LHCN-M2 (cell line): ENCODE measurements around the gene FTCD. TPM values are rescaled to one million over a fixed set of nuclear protein-coding genes. Genes with fewer than 3 reads are reported as not detected.

Experiments
- DNase-seq: peaks from one replicate; pipeline ENCODE4 v3.0.0-alpha.2; 2012; ENCODE audit warnings: low read depth
- total RNA-seq: library from RNA; depleted of rRNA; stranded (reverse); fragments of >200 nt; gene quantifications from 2 replicates; pipeline ENCODE4 v1.2.3, GENCODE V29; 2014; rRNA removed

FTCD gene
- total RNA-seq, 1 experiment from 2014 or later = not detected

DNA sequence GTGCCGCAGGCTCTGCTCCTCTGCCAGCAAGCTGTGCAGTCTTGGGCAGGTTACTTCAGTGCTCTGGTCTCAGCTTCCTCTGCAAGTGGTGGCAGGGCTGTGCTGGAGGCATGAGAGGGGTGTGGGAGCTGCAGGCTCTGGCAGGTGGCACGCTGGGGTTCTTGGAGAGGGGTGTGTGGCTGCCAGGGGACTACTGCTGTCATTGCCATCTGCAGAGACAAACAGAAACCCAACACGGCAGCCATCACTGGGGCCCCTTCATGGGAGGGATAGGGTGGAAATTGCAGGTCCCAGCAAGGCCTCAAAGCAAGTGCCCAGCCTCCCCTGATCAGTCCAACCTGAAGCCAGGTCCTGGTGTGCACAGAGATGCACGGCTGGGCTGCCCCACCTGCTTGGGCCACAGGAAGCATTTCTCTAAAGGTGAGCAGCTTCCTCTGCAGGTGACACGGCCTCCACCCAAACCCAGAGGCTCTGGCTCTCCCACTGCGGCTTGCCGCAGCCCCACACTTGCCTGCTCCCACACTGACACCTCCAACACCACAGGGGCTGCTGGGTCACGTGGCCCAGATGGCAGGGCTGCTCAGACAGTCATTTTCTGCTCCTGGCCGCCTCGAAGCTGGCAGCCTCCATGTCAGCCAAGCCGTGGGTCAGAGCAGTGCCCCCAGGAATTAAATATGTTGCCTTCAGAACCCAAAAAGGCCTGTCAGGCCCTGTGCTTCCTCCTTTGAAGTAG is 61.5 kb downstream of the FTCD start:
- no peak for DNase-seq

GRCh38 chr21:46092811-46093667 is 62.3 kb downstream of the FTCD start:
- DNase-seq = no peak

GRCh38 chr21:46092026-46092764 is 63.2 kb downstream of the FTCD start:
- peak; percentile 98 for DNase-seq

GRCh38 chr21:46091631-46092025 is 63.8 kb downstream of the FTCD start:
- DNase-seq = no peak

DNA sequence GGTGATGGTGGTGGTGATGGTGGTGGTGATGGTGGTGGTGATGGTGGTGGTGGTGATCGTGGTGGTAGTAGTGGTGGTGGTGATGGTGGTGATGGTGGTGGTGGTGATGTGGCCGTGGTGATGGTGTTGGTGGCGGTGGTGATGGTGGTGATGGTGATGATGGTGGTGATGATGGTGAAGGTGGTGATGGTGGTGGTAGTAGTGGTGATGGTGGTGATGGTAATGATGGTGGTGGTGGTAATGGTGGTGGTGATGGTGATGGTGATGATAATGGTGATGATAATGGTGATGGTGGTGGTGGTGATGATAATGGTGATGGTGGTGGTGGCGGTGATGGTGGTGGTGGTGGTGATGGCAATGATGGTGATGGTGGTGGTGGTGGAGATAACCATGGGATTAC is 64.3 kb downstream of the FTCD start:
- no peak for DNase-seq

- no peak for DNase-seq
Measured at GRCh38 chr21:46089285-46089684, 66.1 kb downstream of the FTCD start.

- no peak for DNase-seq
Measured at GRCh38 chr21:46088189-46088588, 67.2 kb downstream of the FTCD start.

DNA sequence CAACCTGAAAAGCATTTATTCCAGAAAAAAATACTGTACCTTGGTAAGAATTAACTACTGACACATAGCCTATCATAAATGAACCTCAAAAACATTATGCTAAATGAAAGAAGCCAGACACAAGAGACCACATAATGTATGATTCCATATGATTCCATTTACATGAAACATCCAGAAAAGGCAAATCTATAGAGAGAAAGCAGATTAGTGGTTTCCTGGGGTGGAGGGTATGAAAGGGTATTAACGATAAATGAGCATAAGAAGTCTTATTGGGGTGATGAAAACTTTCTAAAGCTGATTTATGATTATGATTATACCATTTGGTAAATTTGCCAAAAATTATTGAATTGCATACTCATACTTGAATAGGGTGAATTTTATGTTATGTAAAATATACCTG is 67.7 kb downstream of the FTCD start:
- no peak for DNase-seq

Other genes with a start within 250 kb of the FTCD start
- gene COL6A1, start 173.8 kb downstream of the FTCD start, total RNA-seq = 252 and 303 TPM in 2 replicates
- 421 and 452 TPM in 2 replicates for gene COL6A2, start 57.5 kb downstream of the FTCD start, total RNA-seq
- 14.0 and 18.4 TPM in 2 replicates for gene SPATC1L, start 28.9 kb upstream of the FTCD start, total RNA-seq
- 57.9 and 65.3 TPM in 2 replicates for gene LSS, start 73.2 kb upstream of the FTCD start, total RNA-seq
- gene MCM3AP, start 130.0 kb upstream of the FTCD start, total RNA-seq = 79.3 and 81.1 TPM in 2 replicates
- 18.1 and 25.2 TPM in 2 replicates for gene YBEY, start 130.8 kb upstream of the FTCD start, total RNA-seq
- 17.2 and 19.3 TPM in 2 replicates for gene C21orf58, start 168.3 kb upstream of the FTCD start, total RNA-seq
- 35.8 and 40.8 TPM in 2 replicates for gene PCNT, start 168.6 kb upstream of the FTCD start, total RNA-seq